DMS153 (cell line): ENCODE measurements around the gene CDC42BPA.
"Not testable (repeated sequence)": the region's sequence is repeated elsewhere in the genome, so short reads cannot be mapped to it uniquely, and the experiment has no call there.

Experiments used
- DNase-seq: peaks from one replicate; lab custom pipeline; 2025; lab: John Stamatoyannopoulos, UW

Gene CDC42BPA

GRCh38 chr1:226960944-226961765, 357.1 kb downstream of the CDC42BPA start:
- no peak for DNase-seq

GRCh38 chr1:226960256-226960655, 358.0 kb downstream of the CDC42BPA start:
- DNase-seq, result no peak

- no peak for DNase-seq
Measured at GRCh38 chr1:226958300-226958699, 360.0 kb downstream of the CDC42BPA start.

GRCh38 chr1:226957714-226958113, 360.6 kb downstream of the CDC42BPA start:
- DNase-seq, result no peak

DNA sequence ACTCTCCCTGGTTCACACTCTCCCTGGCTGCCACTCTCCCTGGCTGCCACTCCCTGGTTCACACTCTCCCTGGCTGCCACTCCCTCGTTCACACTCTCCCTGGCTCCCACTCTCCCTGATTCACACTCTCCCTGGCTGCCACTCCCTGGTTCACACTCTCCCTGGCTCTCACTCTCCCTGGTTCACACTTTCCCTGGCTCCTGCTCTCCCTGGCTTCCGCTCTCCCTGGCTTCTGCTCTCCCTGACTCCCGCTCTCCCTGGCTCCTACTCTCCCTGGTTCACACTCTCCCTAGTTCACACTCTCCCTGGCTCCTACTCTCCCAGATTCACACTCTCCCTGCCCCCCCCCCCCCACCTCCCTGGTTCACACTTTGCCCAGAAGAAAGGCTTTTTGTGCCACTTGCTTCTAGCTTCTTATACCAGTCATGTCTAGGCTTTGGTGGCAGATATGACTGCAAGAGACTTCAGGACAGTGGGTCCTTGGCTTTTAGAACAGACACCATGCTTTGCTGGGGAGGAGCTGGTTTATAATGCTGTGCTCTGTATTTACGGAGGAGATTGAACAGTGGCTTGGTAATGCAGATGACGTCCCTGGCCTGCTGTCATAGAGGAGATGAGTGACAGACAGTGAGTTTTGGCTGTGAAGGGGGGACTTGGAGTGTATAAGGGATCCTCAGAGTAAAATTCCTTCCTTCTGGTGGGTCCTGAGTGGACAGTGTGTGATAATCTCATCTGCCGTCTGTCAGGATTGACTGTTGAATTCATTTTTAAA, 361.2 kb downstream of the CDC42BPA start:
- no peak for DNase-seq

- DNase-seq, result not testable (repeated sequence)
Measured at GRCh38 chr1:226955857-226956256, 362.4 kb downstream of the CDC42BPA start.

DNA sequence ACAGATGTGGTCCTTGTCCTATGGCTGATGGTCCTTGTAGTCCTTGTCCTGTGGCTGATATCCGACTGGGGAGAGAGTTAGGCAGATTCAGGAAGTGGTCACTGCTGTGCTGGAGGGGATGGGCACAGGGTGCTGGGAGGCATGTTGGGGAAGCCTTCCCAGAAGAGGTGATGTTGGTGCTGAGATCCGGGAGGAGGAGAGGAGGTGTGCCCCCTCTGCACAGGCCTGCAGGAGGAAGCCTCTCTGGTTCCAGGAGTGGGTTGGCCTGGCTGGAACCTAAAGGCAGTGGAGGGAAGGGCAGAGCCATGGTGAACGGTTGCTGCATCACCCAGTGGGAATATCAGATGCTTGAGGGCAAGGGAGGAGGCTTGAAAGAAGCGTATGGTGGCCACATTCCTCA, 363.5 kb downstream of the CDC42BPA start:
- no peak for DNase-seq

- DNase-seq, result no peak
Measured at GRCh38 chr1:226954337-226954736, 364.0 kb downstream of the CDC42BPA start.

GRCh38 chr1:226953175-226953800, 365.0 kb downstream of the CDC42BPA start:
- no peak for DNase-seq

- DNase-seq, result no peak
Measured at GRCh38 chr1:226952118-226952441, 366.2 kb downstream of the CDC42BPA start.

DNA sequence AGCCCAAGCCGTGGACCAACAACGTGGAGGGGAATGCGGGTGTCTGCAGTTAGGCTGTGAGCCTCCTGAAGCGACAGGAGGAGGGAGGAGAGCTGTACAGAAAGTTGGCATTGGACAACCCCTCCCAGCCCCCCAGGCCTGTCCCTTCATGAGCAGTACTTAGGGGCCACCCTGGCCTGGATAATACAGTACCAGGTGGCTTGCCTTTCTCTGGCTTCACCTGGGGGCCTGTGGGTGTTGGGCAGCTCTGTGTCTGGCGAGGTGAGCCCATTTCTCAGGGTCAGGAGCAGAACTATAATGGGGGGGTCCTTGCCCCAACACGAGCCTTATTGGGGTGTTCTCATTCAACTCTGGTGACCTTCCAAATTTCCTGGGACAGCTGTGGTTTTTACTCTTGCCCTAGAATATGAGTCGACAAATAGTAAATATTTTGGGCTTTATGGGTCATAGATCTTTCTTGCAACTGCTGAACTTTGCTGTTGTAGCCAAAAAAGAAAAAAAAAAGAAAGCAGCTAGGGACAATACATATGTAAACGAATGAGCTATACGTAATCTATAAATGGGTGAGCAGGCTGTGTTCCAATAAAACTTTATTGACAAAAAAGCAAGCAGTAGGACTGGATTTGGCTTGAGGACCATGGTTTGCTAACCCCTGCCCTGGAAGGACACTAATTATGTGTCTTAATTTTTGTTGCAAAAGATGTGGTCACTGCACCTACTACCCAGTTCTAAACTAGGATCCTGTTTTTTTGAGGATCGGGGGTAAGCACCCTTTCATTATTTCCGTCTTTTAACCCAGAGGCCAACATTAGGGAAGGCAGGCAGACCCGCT, 366.8 kb downstream of the CDC42BPA start:
- no peak for DNase-seq

DNA sequence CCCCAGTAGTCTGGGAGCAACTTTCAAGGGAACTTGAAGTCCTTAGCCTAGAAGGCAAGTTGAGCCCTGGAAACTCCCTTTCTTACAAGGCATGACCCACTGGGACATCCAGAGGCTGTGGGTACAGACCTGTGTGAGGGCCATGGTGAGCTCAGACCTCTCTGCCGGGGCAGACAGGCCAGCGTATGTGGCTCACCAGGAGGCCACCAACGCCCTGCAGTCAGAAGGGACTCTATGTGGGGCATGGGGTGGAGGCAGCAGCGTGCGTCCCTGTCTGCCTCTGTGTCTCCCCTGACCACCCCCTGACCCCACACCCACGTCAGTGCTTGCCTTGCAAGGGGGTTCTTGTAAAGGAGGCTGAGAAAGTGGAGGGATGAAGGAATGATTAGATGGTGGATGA, 367.4 kb downstream of the CDC42BPA start:
- DNase-seq, result no peak

- DNase-seq, result no peak
Measured at GRCh38 chr1:226950316-226950715, 368.0 kb downstream of the CDC42BPA start.

- DNase-seq, result no peak
Measured at GRCh38 chr1:226949401-226949800, 368.9 kb downstream of the CDC42BPA start.

DNA sequence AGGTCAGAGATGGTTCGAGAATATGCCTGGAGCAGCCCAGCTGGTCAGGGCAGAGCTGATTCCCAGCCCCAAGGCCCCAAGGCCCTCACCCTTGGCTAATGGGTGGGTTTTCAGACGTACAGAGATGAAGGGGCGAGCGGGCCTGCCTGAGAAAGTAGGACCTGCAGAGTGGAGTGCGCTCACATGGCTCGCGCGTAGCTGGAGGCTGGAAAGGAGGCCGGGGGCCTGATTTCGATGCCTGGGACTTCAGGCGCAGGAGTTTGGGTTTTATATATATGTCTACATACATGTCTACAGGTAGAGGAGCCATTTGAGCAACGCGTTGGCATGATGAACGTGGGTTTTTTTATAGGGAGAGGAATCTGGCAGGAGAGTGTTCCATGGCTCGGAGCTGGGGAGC, 369.3 kb downstream of the CDC42BPA start:
- DNase-seq, result no peak

- no peak for DNase-seq
Measured at GRCh38 chr1:226948480-226948879, 369.8 kb downstream of the CDC42BPA start.

DNA sequence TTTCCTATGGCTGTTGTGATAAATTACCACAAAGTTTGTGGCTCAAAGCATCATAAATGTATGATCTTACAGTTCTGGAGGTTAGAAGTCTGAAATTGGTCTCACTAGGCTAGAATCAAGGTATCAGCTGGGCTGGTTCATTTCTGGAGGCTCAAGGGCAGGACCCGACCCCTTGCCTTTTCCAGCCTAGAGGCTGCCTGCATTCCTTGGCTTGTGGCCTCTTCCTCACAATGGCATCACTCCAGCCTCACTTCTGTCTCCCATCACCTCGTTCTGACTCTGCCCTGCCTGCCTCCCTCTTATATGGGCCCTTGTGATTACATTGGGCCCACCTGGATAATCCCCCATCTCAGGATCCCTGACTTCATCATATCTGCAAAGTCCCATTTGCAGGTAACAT, 370.2 kb downstream of the CDC42BPA start:
- DNase-seq, result no peak

GRCh38 chr1:226946841-226947240, 371.5 kb downstream of the CDC42BPA start:
- DNase-seq, result peak; percentile 14

DNA sequence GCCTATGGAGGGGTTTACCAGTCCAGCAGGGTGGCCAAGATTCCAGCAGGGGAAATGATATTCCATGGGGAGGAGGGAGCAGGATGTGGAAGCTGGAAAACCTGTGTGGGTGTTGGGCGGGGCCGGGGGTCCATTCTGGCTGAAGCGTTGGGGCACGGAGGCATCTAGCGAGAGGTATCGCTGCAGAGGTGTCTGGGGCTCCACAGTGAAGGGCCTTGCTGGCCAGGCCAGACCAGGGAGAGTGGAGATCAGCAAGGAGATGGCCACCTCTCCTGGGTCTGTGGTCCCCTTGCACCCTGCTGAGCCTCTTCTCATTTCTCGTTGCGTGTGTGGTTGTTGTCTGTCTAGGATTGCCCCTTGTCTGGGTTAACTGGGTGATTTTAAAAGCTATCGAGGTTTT, 372.0 kb downstream of the CDC42BPA start:
- DNase-seq, result no peak

- no peak for DNase-seq
Measured at GRCh38 chr1:226945858-226946245, 372.4 kb downstream of the CDC42BPA start.

DNA sequence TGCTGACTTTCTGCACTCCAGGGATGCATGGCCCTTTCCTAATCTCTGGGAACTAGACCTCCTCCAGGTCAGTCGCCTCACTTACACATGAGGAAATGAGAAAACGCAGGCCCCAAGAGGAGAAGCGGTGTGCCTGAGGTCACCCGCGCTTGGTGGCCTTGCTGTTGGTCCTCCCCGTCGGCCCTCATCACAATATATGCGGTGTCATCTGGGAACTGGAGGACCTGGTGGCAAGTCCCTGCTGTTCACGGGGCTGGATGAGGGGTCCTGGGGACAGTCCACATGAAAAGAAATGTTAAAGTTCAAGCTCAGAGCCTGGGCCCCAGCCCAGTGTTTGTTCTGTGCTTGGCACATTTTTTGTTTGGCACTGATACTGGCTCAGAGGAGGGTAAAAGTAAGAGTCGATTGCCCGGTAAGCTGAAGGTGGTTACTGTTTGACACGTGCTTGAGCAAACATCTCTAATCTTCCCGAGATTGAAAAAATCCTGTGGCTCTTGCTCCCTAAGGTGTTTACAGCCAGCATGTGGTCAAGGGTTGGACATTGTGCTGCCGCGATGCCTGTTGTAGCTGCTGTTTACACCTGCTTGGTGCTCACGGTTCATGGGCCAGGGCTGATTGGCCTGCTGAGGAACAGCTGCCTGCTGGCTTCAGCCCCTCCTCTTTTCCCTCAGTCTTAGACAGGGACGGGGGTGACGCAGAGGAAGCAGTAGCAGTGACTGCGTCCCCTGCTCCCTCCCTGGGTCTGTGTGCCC, 373.0 kb downstream of the CDC42BPA start:
- DNase-seq, result peak; percentile 78
